ENCODE measurements around the gene OR51B2. TPM values are rescaled to one million over a fixed set of nuclear protein-coding genes. Genes with fewer than 3 reads are reported as not detected.
A peak's percentile ranks its signal among the peaks of the same experiment; 100 is the strongest.
"Not testable (repeated sequence)": the region's sequence is repeated elsewhere in the genome, so short reads cannot be mapped to it uniquely, and the experiment has no call there.

OR51B2 gene
- total RNA-seq: not detected in 2 replicates

- no peak for DNase-seq (ENCODE audit: low read depth)
- TF ChIP-seq, protein P1, sequence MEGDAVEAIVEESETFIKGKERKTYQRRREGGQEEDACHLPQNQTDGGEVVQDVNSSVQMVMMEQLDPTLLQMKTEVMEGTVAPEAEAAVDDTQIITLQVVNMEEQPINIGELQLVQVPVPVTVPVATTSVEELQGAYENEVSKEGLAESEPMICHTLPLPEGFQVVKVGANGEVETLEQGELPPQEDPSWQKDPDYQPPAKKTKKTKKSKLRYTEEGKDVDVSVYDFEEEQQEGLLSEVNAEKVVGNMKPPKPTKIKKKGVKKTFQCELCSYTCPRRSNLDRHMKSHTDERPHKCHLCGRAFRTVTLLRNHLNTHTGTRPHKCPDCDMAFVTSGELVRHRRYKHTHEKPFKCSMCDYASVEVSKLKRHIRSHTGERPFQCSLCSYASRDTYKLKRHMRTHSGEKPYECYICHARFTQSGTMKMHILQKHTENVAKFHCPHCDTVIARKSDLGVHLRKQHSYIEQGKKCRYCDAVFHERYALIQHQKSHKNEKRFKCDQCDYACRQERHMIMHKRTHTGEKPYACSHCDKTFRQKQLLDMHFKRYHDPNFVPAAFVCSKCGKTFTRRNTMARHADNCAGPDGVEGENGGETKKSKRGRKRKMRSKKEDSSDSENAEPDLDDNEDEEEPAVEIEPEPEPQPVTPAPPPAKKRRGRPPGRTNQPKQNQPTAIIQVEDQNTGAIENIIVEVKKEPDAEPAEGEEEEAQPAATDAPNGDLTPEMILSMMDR (IDR thresholded peaks at IDR 0.05; ENCODE audit: insufficient read depth, low read depth, low read length): no peak
Observed at GRCh38 chr11:5324197-5324596, at the start of gene OR51B2. Gene OR51B2 (minus strand): TSS chr11:5324297. CDS start chr11:5324297, 0 bp downstream.

DNA sequence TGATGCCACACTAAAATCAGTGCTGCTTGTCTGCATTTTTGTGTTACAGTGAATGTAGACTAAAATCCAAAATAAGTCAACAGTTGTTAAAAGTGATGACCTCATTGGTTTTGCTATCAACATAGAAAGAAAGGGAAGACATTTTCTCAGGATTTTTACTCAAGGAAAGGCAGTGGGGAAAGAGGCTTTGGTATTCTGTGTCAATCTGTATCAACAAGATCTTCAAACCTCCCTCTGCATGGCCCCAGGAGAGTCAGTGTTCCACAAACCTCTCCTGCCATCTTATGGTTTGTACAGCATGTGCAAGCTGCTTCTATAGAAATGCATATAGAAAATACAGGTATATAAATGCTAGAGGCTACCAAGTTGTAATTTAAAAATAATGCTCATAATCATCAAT is 45.7 kb upstream of the OR51B2 start:
- TF ChIP-seq, protein P1 (IDR thresholded peaks at IDR 0.05; ENCODE audit: insufficient read depth, low read depth, low read length): peak; percentile 66
- no peak overlapping the region for H3K4me3 ChIP-seq (ENCODE audit: low read depth, low read length)
- DNase-seq (ENCODE audit: low read depth): peak; percentile 65

More at GRCh38 chr11:5324197-5324596, at the start of gene OR51B2:
- H3K4me3 ChIP-seq (ENCODE audit: low read depth, low read length): no peak within 1 kb of the TSS

DNA sequence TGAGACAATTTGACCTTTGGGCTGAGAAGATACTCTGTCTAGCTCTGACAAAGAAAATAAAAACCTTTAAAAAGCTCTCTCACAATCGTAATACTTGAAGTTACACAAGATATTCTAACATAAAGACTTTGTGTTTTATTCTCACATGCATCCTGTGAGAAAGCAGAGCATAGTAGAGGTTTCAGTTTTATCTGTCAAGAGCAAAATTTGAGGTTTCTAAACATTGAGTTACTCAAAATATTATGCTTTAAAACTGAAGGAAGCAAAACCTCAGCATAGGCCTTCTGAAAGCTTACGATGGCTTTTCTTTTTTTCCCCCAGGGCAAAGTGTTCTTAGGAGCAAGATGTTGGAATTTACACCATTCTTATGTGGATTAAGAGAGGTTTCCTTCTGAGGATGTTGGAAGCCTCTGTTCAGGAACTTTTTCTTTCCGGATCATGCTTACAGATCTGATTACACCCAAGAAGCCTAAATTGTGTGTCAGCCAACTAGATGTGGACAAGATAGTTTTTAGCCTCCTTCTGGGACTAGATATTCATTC is 44.5 kb upstream of the OR51B2 start:
- TF ChIP-seq, protein P1 (IDR thresholded peaks at IDR 0.05; ENCODE audit: insufficient read depth, low read depth, low read length): no peak
- H3K4me3 ChIP-seq (ENCODE audit: low read depth, low read length): no peak overlapping the region
- DNase-seq (ENCODE audit: low read depth): no peak

- DNase-seq (ENCODE audit: low read depth): peak; percentile 69
- TF ChIP-seq, protein P1 (IDR thresholded peaks at IDR 0.05; ENCODE audit: insufficient read depth, low read depth, low read length): no peak
- no peak overlapping the region for H3K4me3 ChIP-seq (ENCODE audit: low read depth, low read length)
Observed at GRCh38 chr11:5367448-5368074, 43.5 kb upstream of the OR51B2 start.

DNA sequence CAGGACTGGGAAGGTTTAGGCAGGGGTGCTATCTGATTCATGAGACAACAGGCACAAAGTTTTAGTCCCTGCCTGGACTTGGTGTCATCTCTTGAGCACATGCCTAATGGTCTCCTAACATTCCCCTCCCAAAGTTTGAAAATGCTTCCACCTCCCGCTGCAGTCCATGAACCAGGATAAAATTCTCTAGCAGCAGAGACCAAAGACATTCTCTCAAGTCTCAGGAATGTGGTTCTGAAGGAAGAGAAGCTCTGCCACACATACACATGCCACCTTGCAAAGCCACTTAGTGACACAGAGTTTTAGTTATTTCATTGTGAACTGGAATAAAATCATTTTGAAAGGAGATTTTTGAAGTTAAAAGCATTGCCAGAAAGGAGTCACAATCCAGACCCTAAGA is 42.8 kb upstream of the OR51B2 start:
- TF ChIP-seq, protein P1 (IDR thresholded peaks at IDR 0.05; ENCODE audit: insufficient read depth, low read depth, low read length): no peak
- H3K4me3 ChIP-seq (ENCODE audit: low read depth, low read length): no peak overlapping the region
- no peak for DNase-seq (ENCODE audit: low read depth)

DNA sequence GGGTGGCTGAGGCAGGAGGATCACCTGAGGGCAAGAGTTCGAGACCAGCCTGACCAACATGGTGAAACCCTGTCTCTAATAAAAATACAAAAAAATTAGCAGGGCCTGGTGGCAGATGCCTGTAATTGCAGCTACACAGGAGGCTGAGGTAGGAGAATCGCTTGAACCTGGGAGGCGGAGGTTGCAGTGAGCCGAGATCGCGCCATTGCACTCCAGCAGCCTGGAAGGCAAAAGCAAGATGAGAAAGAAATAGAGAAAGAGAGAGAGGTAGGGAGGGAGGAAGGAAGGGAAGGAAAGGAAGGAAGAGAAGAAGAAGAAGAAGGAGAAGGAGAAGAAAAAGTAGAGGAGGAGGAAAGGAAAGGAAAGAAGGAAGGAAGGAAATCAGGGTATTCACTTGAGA is 42.3 kb upstream of the OR51B2 start:
- not testable (repeated sequence) for H3K4me3 ChIP-seq (ENCODE audit: low read depth, low read length); DNase-seq (ENCODE audit: low read depth)

DNA sequence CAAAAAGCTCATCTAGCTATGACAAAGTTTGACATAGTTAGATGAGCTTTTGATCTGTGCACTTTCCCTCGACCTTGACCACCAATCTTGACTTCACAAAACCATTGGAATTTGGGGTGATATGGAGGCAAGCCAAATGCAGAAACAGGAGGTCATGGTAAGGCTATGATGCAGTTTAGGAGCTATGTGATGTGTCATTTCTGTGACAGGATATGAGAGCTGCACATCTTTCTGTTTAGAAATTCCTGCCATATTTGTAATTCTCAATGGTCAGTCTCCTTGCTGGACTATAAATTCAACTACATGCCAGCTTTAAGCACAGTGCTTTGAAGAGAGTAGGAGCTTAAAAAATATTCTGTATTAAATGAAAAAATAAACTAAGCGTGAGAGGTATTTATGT is 40.1 kb upstream of the OR51B2 start:
- TF ChIP-seq, protein P1 (IDR thresholded peaks at IDR 0.05; ENCODE audit: insufficient read depth, low read depth, low read length): no peak
- H3K4me3 ChIP-seq (ENCODE audit: low read depth, low read length): no peak overlapping the region
- DNase-seq (ENCODE audit: low read depth): peak; percentile 49
